ENCODE data around the gene RBP2. TPM values are rescaled to one million over a fixed set of nuclear protein-coding genes. Genes with fewer than 3 reads are reported as not detected.

The RBP2 gene
- polyA plus RNA-seq, 3 donors = 0.37 to 0.52 TPM; not detected in 1

DNA sequence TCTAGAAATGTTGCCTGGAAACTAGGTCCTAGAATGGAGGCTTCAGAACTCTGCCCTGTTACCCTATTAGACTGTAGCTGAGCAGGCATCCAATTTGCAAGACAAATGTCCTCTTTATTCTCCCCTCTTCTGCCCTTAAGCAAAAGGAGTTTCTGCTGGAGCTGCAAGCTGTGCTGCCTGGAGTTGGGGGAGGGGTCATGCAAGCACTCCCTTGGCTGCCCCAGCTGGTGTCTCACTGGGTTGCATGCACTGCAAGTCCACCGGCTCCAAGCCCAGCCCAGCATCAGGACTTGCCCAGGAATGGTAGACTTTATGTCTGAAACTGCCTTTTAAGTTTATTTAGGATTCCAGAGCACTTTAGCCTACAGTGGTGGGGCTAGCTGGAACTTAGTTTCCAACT is 15.7 kb upstream of the RBP2 start:
- 65 to 78% (median 67%) methylated on average over 1 of the region's 1 CpG for WGBS, 3 donors
- no peak overlapping the region for H3K27ac ChIP-seq (ENCODE audit: low read depth, low read length)

- WGBS, 3 donors = 20 to 89% (median 65%) methylated on average over 1 of the region's 1 CpG
- H3K27ac ChIP-seq (ENCODE audit: low read depth, low read length) = no peak overlapping the region
Observed at GRCh38 chr3:139491027-139491700, 14.8 kb upstream of the RBP2 start.

DNA sequence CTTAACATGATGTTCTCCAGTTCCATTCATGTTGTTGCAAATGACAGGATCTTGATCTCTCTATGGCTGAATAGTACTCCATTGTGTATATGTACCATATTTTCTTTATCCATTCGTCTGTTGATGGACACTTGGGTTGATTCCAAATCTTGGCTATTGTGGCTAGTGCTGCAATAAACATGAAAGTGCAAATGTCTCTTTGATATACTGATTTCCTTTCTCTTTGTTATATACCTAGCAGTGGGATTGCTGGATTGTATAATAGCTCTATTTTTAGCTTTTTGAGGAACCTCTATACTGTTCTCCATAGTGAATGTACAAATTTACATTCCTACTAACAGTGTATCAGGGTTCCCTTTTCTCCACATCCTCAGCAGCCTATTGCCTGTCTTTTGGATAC is 5.9 kb upstream of the RBP2 start:
- WGBS, 3 donors = 34 to 59% (median 56%) methylated on average over 1 of the region's 1 CpG

GRCh38 chr3:139481116-139481515 is 4.8 kb upstream of the RBP2 start:
- no peak overlapping the region for H3K27ac ChIP-seq (ENCODE audit: low read depth, low read length)

More for the DNA sequence above, 5.9 kb upstream of the RBP2 start:
- H3K27ac ChIP-seq (ENCODE audit: low read depth, low read length) = no peak overlapping the region

- no peak overlapping the region for H3K27ac ChIP-seq (ENCODE audit: low read depth, low read length)
- WGBS, 3 donors = 59 to 95% (median 84%) methylated on average over 3 of the region's 3 CpGs
Observed at GRCh38 chr3:139480585-139480984, 4.3 kb upstream of the RBP2 start.

- H3K27ac ChIP-seq (ENCODE audit: low read depth, low read length) = no peak overlapping the region
- WGBS, 3 donors = 41 to 62% (median 50%) methylated on average over 3 of the region's 3 CpGs
Observed at GRCh38 chr3:139477710-139478640, 1.7 kb upstream of the RBP2 start.

- WGBS, 3 donors = 92 to 98% (median 93%) methylated on average over 2 of the region's 2 CpGs
Observed at GRCh38 chr3:139473155-139473771, 3.1 kb downstream of the RBP2 start.

DNA sequence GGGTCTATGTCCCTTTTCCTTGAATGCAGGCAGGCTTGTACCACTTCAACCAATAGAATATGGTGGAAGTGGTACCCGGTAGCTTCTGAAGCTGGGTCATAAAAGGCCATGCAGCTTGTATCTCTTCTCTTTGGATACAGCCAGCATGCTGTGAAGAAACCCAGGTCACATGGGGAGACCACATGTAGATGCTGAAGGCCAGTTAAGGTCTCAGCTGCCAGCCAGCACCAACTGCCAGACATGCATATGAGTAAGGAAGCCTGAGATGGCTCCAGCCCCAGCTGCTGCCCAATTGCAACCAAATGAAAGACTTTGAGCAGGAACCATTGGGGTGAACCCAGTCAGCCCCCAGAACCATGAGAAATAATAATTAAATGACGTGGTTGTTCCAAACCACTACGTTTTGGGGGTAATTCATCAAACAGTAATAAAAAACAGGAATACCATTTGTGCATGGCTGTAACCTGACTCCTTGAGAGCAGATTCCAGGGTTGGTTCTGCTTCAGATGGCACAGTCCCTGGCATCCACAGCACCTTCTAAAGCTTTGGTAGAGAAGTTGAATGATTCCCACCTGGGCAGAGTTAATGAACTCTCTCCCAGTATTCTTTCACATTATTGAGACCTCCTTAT is 3.8 kb downstream of the RBP2 start:
- 86 to 87% (median 87%) methylated on average over 3 of the region's 3 CpGs for WGBS, 3 donors
- H3K27ac ChIP-seq (ENCODE audit: low read depth, low read length) = no peak overlapping the region

More at GRCh38 chr3:139473155-139473771, 3.1 kb downstream of the RBP2 start:
- no peak overlapping the region for H3K27ac ChIP-seq (ENCODE audit: low read depth, low read length)

DNA sequence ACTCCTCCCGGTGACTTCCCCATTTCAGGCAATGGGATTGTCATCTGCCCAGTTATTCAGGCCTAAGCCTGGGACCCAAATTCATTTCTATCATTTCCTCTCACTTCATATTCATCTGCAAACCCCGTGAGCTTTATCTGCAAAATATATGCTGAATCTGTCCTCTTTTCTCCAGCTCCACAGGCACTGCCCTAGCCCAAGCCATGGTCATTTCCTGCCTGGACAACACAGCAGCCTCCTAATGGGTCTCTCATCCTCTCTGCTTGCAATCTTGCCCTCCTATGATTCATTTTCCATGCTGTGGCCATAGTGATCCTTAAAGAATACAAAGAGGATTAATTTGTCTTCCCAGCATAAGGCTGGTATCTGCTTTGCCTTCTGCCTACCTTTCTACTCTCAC is 6.1 kb downstream of the RBP2 start:
- 81 to 89% (median 87%) methylated on average over 2 of the region's 2 CpGs for WGBS, 3 donors
- no peak overlapping the region for H3K27ac ChIP-seq (ENCODE audit: low read depth, low read length)

DNA sequence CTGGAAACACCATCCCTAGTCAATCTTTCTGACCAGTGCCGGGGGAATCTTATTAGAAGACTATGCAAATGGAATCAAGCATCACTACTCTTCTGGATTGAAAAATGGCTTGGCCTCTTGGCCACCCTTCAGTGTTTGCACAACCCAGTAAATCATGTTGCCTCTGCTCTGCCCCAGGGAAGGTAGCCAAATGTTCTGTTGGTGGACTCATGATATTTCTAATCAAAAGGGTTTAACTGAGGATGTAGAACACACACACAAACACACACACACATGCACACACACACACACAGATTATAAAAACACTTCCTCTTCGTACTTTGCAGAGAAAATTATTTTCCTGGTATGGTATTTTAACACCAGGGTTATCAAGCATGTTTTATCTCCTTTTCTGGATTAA is 7.9 kb downstream of the RBP2 start:
- H3K27ac ChIP-seq (ENCODE audit: low read depth, low read length) = no peak overlapping the region
- WGBS, 3 donors = 31 to 68% (median 54%) methylated on average over 2 of the region's 2 CpGs

DNA sequence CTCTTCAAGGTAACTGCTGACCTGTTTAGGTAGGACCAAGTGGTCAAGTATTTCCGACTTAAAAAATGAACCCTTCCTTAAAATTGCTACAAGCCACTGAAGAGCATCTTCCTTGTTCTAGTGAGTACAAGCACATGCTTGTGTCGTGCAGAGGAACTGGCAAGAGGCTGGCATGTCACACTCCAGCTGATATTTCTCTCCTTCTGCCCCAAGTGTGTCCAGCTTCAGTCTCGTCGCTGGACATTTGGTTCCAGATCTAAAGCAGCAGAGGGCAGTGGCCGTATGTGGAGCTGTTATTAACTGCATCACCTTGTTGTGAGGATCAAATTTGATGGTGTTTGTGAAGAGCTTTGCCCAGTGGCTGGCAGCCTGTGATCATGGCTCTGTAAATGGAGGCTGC is 10.0 kb downstream of the RBP2 start:
- 93 to 95% (median 94%) methylated on average over 5 of the region's 5 CpGs for WGBS, 3 donors
- no peak overlapping the region for H3K27ac ChIP-seq (ENCODE audit: low read depth, low read length)

- 96 to 99% (median 98%) methylated on average over 7 of the region's 7 CpGs for WGBS, 3 donors
Observed at GRCh38 chr3:139465636-139466035, 10.7 kb downstream of the RBP2 start.

DNA sequence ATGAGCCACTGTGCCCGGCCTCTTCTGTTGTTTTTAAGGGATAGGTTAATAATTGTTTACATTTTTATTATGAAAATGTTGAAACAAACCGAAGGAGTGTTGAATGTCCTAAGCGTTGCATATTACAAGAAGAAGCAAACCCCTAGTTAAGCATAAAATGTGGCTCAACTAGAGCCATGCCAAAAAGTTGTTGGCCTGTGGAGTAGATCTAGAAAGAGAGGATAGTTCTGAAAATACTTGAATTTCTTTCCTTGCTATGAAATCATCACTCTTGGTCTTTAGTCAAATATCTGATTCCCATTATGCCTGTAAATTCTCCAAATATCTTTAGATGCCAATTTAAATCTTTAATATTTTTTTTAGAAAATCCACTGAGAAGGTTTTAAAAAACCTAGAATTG is 12.8 kb downstream of the RBP2 start:
- H3K27ac ChIP-seq (ENCODE audit: low read depth, low read length) = no peak overlapping the region
- 53 to 72% (median 70%) methylated on average over 3 of the region's 3 CpGs for WGBS, 3 donors

More at GRCh38 chr3:139465636-139466035, 10.7 kb downstream of the RBP2 start:
- no peak overlapping the region for H3K27ac ChIP-seq (ENCODE audit: low read depth, low read length)

DNA sequence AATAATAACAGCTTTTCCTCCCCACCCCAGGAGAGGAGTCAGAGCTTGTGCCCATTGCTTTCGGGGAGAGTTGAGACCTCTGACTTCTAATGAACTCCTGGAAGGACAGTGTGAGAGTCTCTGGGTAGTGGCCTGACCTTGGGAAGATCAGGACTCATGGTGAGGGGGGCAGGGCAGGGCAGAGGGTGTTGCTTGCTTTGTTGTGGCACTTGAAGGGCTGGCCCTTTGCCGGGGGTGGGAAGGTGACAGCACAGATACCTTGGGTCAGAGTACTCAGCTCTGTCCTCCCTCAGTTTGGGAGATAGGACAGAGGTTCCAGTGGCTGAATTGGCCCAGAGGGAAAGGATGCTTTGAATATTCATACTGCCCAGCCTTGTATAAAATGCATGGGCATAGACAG is 15.8 kb downstream of the RBP2 start:
- 71 to 79% (median 72%) methylated on average over 2 of the region's 2 CpGs for WGBS, 3 donors
- no peak overlapping the region for H3K27ac ChIP-seq (ENCODE audit: low read depth, low read length)

- H3K27ac ChIP-seq (ENCODE audit: low read depth, low read length) = no peak overlapping the region
Observed at GRCh38 chr3:139460076-139460475, 16.2 kb downstream of the RBP2 start.

- 86 to 91% (median 86%) methylated on average over 7 of the region's 7 CpGs for WGBS, 3 donors
Observed at GRCh38 chr3:139458348-139458747, 18.0 kb downstream of the RBP2 start.

GRCh38 chr3:139457066-139457465 is 19.2 kb downstream of the RBP2 start:
- H3K27ac ChIP-seq (ENCODE audit: low read depth, low read length) = no peak overlapping the region
- WGBS, 3 donors = 76 to 94% (median 84%) methylated on average over 3 of the region's 3 CpGs

More at GRCh38 chr3:139458348-139458747, 18.0 kb downstream of the RBP2 start:
- H3K27ac ChIP-seq (ENCODE audit: low read depth, low read length) = no peak overlapping the region

GRCh38 chr3:139456386-139456785 is 19.9 kb downstream of the RBP2 start:
- 81 to 85% (median 84%) methylated on average over 4 of the region's 4 CpGs for WGBS, 3 donors

DNA sequence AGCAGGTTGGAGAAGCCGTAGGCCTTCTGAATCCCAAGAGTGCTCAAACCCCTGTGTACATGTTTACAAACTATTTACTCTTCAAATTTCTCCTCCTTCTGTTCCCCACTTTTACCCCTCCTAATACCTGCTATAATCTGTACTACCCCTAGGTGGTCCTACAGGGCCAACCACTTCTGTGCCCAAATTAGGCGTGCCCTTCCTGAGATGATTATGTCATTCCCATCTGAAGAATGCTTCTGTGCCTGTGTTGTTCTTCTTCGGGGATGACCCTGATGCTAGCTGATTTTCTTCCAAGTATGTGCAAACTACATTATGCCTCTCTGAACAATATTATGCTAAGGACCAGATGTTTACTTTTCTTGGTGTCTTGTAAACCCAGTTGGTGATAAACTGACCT is 20.5 kb downstream of the RBP2 start:
- WGBS, 3 donors = 67 to 76% (median 73%) methylated on average over 3 of the region's 3 CpGs
- H3K27ac ChIP-seq (ENCODE audit: low read depth, low read length) = no peak overlapping the region

More at GRCh38 chr3:139456386-139456785, 19.9 kb downstream of the RBP2 start:
- H3K27ac ChIP-seq (ENCODE audit: low read depth, low read length) = no peak overlapping the region
